ENCODE measurements around the gene MCHR1.

Gene MCHR1

DNA sequence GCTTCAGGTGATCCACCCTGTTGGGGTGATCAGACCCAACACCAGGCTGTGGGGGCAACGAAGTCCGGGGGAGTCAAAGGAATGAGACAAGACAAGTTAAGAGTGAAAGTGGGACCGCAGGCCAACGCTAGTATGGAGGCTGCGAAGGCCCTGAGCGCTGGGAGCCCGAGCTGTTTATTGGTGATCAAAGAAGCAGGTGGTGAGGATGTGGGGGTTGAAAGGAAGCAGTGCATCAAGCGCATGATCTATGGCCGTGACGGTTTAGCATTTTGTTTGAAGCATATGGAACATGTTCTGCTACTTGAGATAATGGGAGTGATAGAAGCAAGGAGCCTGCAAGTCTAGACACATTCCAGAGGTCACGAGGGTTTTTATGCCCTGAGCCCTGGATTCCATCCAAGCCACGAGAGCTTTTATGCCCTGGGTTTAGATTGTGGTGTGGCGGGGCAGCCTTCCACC lies 49.5 kb downstream of the MCHR1 start:
- Histone ChIP-seq H3K27me3 (ENCODE audit: control insufficient read depth in 1 of 2, insufficient read depth in 1 of 2, low read length in 2 of 2) (no peaks in the 10 kb centered on the region), H3K18ac (ENCODE audit: low read depth in 1 of 2, low read length in 2 of 2) (peak overlapping the region in 1 of 2 experiments; percentile 69), H2BK15ac (ENCODE audit: low read depth, poor library complexity, severe bottlenecking) (no peak overlapping the region), H3K4me3 (ENCODE audit: insufficient read depth in 1 of 2, low read depth in 1 of 2, low read length in 2 of 2) (no peak overlapping the region), H3K23ac (ENCODE audit: low read length in 2 of 2) (no peak overlapping the region), H3K36me3 (ENCODE audit: control insufficient read depth in 1 of 2, insufficient read depth in 2 of 2, low read depth in 1 of 2, low read length in 2 of 2) (no peaks in the 10 kb centered on the region), H2BK5ac (ENCODE audit: low read depth, low read length, poor library complexity, severe bottlenecking) (no peak overlapping the region), H3K9ac (ENCODE audit: low read length) (no peak overlapping the region), H2BK120ac (ENCODE audit: low read depth, low read length) (no peak overlapping the region), H2BK12ac (ENCODE audit: low read length in 2 of 2) (peak overlapping the region in 1 of 2 experiments; percentile 76), H2AFZ (ENCODE audit: low read depth, low read length) (no peak overlapping the region), H3K14ac (ENCODE audit: low read length in 2 of 2) (peak overlapping the region in 1 of 2 experiments; percentile 10), H3K4me1 (ENCODE audit: control insufficient read depth, insufficient read depth, low read depth, low read length) (peaks cover 6% of the 10 kb centered on the region), H3K79me1 (replicated peaks; ENCODE audit: low read length, poor library complexity, severe bottlenecking) (no peaks in the 10 kb centered on the region), H3K4me2 (ENCODE audit: low read length, poor library complexity, severe bottlenecking) (no peak overlapping the region), H3K9me3 (ENCODE audit: control insufficient read depth, low read length) (no peaks in the 10 kb centered on the region), H3K4ac (ENCODE audit: low read depth in 1 of 2, low read length in 2 of 2) (peak overlapping the region; percentile 0 to 49), H4K8ac (ENCODE audit: low read length) (peak overlapping the region; percentile 10), H4K91ac (ENCODE audit: low read length) (no peak overlapping the region), H2AK5ac (ENCODE audit: low read length, severe bottlenecking) (peak overlapping the region; percentile 36), H3K27ac (ENCODE audit: low read length, poor library complexity, severe bottlenecking) (no peak overlapping the region)
- DNase-seq, result peak; percentile 86
- WGBS, result 26% methylated on average over 13 of the region's 13 CpGs

DNA sequence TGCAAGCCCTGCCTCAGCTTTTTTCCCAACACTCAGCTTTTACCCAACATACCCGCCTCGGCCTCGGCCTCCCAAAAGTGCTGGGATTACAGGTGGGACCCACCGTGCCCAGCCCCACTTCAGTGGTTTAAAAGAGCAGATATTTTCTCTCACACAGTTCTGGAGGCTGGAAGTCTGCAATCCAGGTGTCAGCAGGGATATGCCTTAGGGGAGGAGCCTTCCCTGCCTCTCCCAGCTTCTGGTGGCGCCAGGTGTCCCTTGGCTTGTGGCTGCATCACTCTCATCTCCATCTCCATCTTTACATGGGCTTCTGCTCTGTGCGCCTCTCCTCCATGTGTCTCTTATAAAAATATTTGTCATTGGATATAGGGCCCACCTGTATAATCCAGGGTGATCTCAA lies 50.0 kb downstream of the MCHR1 start:
- H2BK12ac ChIP-seq (ENCODE audit: low read length in 2 of 2), result peak overlapping the region in 1 of 2 experiments; percentile 80
- no peak overlapping the region for H4K8ac ChIP-seq (ENCODE audit: low read length)
- H3K4me3 ChIP-seq (ENCODE audit: insufficient read depth in 1 of 2, low read depth in 1 of 2, low read length in 2 of 2), result no peak overlapping the region
- H3K4ac ChIP-seq (ENCODE audit: low read depth in 1 of 2, low read length in 2 of 2), result no peak overlapping the region
- H3K9me3 ChIP-seq (ENCODE audit: control insufficient read depth, low read length), result no peaks in the 10 kb centered on the region
- no peak overlapping the region for H2AFZ ChIP-seq (ENCODE audit: low read depth, low read length)
- no peak overlapping the region for H3K27ac ChIP-seq (ENCODE audit: low read length, poor library complexity, severe bottlenecking)
- DNase-seq, result no peak
- H3K27me3 ChIP-seq (ENCODE audit: control insufficient read depth in 1 of 2, insufficient read depth in 1 of 2, low read length in 2 of 2), result no peaks in the 10 kb centered on the region
- 97% methylated on average over 6 of the region's 6 CpGs for WGBS
- peak overlapping the region in 1 of 2 experiments; percentile 49 for H3K14ac ChIP-seq (ENCODE audit: low read length in 2 of 2)
- H2AK5ac ChIP-seq (ENCODE audit: low read length, severe bottlenecking), result no peak overlapping the region
- H3K36me3 ChIP-seq (ENCODE audit: control insufficient read depth in 1 of 2, insufficient read depth in 2 of 2, low read depth in 1 of 2, low read length in 2 of 2), result no peaks in the 10 kb centered on the region
- no peak overlapping the region for H2BK5ac ChIP-seq (ENCODE audit: low read depth, low read length, poor library complexity, severe bottlenecking)
- no peak overlapping the region for H3K4me2 ChIP-seq (ENCODE audit: low read length, poor library complexity, severe bottlenecking)
- no peak overlapping the region for H3K9ac ChIP-seq (ENCODE audit: low read length)
- peaks cover 6% of the 10 kb centered on the region for H3K4me1 ChIP-seq (ENCODE audit: control insufficient read depth, insufficient read depth, low read depth, low read length)
- H2BK15ac ChIP-seq (ENCODE audit: low read depth, poor library complexity, severe bottlenecking), result no peak overlapping the region
- H3K79me1 ChIP-seq (replicated peaks; ENCODE audit: low read length, poor library complexity, severe bottlenecking), result no peaks in the 10 kb centered on the region
- H3K18ac ChIP-seq (ENCODE audit: low read depth in 1 of 2, low read length in 2 of 2), result peak overlapping the region; percentile 1 to 77
- no peak overlapping the region for H4K91ac ChIP-seq (ENCODE audit: low read length)
- no peak overlapping the region for H3K23ac ChIP-seq (ENCODE audit: low read length in 2 of 2)
- H2BK120ac ChIP-seq (ENCODE audit: low read depth, low read length), result peak overlapping the region; percentile 54

All from mesenchymal stem cell (in vitro differentiated cells and primary cell).